ENCODE measurements around the gene CCDC136. TPM values are rescaled to one million over a fixed set of nuclear protein-coding genes. Genes with fewer than 3 reads are reported as not detected.

Gene CCDC136
- total RNA-seq, 2 donors from 2014 or later = 46.0 to 51.2 TPM

DNA sequence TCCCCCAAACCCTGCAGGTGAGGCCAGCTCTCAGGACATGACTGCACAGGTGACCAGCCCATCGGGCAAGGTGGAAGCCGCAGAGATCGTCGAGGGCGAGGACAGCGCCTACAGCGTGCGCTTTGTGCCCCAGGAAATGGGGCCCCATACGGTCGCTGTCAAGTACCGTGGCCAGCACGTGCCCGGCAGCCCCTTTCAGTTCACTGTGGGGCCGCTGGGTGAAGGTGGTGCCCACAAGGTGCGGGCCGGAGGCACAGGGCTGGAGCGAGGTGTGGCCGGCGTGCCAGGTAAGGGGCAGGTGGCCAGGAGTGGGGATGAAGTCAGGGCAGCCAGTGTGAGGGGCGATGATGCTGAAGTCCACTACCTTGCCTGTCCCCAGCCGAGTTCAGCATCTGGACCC is 62.6 kb downstream of the CCDC136 start:
- Histone ChIP-seq H3K36me3 (ENCODE audit: control insufficient read depth, insufficient read depth, low read length) (peaks cover 9% of the 10 kb centered on the region), H3K27ac (ENCODE audit: low read depth, low read length) (no peak overlapping the region)
- TF ChIP-seq, protein P1, sequence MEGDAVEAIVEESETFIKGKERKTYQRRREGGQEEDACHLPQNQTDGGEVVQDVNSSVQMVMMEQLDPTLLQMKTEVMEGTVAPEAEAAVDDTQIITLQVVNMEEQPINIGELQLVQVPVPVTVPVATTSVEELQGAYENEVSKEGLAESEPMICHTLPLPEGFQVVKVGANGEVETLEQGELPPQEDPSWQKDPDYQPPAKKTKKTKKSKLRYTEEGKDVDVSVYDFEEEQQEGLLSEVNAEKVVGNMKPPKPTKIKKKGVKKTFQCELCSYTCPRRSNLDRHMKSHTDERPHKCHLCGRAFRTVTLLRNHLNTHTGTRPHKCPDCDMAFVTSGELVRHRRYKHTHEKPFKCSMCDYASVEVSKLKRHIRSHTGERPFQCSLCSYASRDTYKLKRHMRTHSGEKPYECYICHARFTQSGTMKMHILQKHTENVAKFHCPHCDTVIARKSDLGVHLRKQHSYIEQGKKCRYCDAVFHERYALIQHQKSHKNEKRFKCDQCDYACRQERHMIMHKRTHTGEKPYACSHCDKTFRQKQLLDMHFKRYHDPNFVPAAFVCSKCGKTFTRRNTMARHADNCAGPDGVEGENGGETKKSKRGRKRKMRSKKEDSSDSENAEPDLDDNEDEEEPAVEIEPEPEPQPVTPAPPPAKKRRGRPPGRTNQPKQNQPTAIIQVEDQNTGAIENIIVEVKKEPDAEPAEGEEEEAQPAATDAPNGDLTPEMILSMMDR (conservative IDR thresholded peaks at IDR 0.05) = no peak

GRCh38 chr7:128855559-128855958 is 63.8 kb downstream of the CCDC136 start:
- Histone ChIP-seq H3K9ac (ENCODE audit: extremely low read depth, low read length, poor library complexity, severe bottlenecking) (no peak overlapping the region), H3K27ac (ENCODE audit: low read depth, low read length) (no peak overlapping the region), H3K27me3 (ENCODE audit: control insufficient read depth, insufficient read depth, low read length, poor library complexity, severe bottlenecking) (no peaks in the 10 kb centered on the region), H3K36me3 (ENCODE audit: control insufficient read depth, insufficient read depth, low read length) (peaks cover 9% of the 10 kb centered on the region), H3K9me3 (ENCODE audit: control insufficient read depth, low read length) (no peaks in the 10 kb centered on the region), H3K4me1 (ENCODE audit: control insufficient read depth, insufficient read depth, low read length) (no peaks in the 10 kb centered on the region), H3K4me3 (ENCODE audit: low read length) (no peak overlapping the region)
- Mint-ChIP-seq H3K27me3 (ENCODE audit: insufficient read depth) (no peaks in the 10 kb centered on the region), H3K4me3 (no peak overlapping the region), H3K36me3 (ENCODE audit: low read depth) (peaks cover 2% of the 10 kb centered on the region), H3K4me1 (peaks cover 7% of the 10 kb centered on the region), H3K9me3 (no peaks in the 10 kb centered on the region), H3K27ac (no peak overlapping the region)
- TF ChIP-seq, protein P1 (conservative IDR thresholded peaks at IDR 0.05) = no peak
- DNase-seq = no peak
- WGBS, 2 experiments (ENCODE audit: insufficient coverage in 1 of 2, insufficient read length in 1 of 2) = 90 to 91% methylated on average over 2 to 3 of the region's 3 CpGs

More for the DNA sequence above, 62.6 kb downstream of the CCDC136 start:
- Histone ChIP-seq H3K4me1 (ENCODE audit: control insufficient read depth, insufficient read depth, low read length) (no peaks in the 10 kb centered on the region), H3K9ac (ENCODE audit: extremely low read depth, low read length, poor library complexity, severe bottlenecking) (no peak overlapping the region), H3K9me3 (ENCODE audit: control insufficient read depth, low read length) (no peaks in the 10 kb centered on the region), H3K27me3 (ENCODE audit: control insufficient read depth, insufficient read depth, low read length, poor library complexity, severe bottlenecking) (no peaks in the 10 kb centered on the region), H3K4me3 (ENCODE audit: low read length) (no peak overlapping the region)
- WGBS, 2 experiments (ENCODE audit: insufficient coverage in 1 of 2, insufficient read length in 1 of 2) = 93 to 99% methylated on average over 16 to 21 of the region's 21 CpGs
- Mint-ChIP-seq H3K4me1 (no peaks in the 10 kb centered on the region), H3K4me3 (no peak overlapping the region), H3K27me3 (ENCODE audit: insufficient read depth) (no peaks in the 10 kb centered on the region), H3K36me3 (ENCODE audit: low read depth) (peaks cover 2% of the 10 kb centered on the region), H3K9me3 (no peaks in the 10 kb centered on the region), H3K27ac (no peak overlapping the region)
- DNase-seq = no peak

DNA sequence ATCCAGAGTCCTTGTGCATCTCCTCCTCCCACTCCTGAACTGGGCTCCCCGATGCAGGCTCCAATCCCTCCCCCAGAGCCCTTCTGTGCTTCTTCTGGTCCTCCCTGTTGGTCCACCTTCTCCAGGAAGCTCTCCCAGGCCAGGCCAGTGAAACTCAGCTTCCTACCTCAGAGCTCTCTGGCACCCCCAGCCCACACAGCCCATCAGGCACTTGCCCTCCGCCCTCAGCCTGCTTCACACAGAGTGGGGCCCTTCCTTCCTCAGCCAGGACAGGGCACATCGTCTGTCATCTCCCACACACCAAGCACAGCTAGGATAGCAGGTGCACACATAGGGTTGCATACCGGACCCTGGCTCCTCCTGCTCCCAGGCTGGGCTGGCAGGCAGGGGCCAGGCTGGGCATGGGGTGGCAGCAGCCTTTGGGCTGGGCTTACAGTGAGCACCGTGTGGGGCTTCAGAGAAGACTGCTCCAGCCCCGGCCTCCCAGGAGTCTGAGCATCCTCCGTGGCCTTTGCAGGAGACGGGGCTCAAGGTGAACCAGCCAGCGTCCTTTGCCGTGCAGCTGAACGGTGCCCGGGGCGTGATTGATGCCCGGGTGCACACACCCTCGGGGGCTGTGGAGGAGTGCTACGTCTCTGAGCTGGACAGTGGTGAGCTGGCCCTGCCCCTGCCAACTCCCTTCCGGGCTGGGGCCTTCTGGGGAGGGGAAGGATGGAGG is 64.4 kb downstream of the CCDC136 start:
- H3K27ac Mint-ChIP-seq = no peak overlapping the region
- no peaks in the 10 kb centered on the region for H3K9me3 Mint-ChIP-seq
- WGBS, 2 experiments (ENCODE audit: insufficient coverage in 1 of 2, insufficient read length in 1 of 2) = 83 to 90% methylated on average over 3 to 17 of the region's 17 CpGs

More for the DNA sequence above, 64.4 kb downstream of the CCDC136 start:
- Histone ChIP-seq H3K9ac (ENCODE audit: extremely low read depth, low read length, poor library complexity, severe bottlenecking) (no peak overlapping the region), H3K9me3 (ENCODE audit: control insufficient read depth, low read length) (no peaks in the 10 kb centered on the region), H3K27me3 (ENCODE audit: control insufficient read depth, insufficient read depth, low read length, poor library complexity, severe bottlenecking) (no peaks in the 10 kb centered on the region), H3K4me1 (ENCODE audit: control insufficient read depth, insufficient read depth, low read length) (no peaks in the 10 kb centered on the region), H3K36me3 (ENCODE audit: control insufficient read depth, insufficient read depth, low read length) (peaks cover 9% of the 10 kb centered on the region), H3K4me3 (ENCODE audit: low read length) (no peak overlapping the region), H3K27ac (ENCODE audit: low read depth, low read length) (no peak overlapping the region)
- no peak overlapping the region for H3K4me3 Mint-ChIP-seq
- H3K4me1 Mint-ChIP-seq = peaks cover 7% of the 10 kb centered on the region
- H3K36me3 Mint-ChIP-seq (ENCODE audit: low read depth) = peaks cover 2% of the 10 kb centered on the region
- no peaks in the 10 kb centered on the region for H3K27me3 Mint-ChIP-seq (ENCODE audit: insufficient read depth)
- no peak for DNase-seq
- TF ChIP-seq, protein P1 (conservative IDR thresholded peaks at IDR 0.05) = no peak

Data from endodermal cell (in vitro differentiated cells).